A673 (cell line): ENCODE data around the gene KRTAP1-3. TPM values are rescaled to one million over a fixed set of nuclear protein-coding genes. Genes with fewer than 3 reads are reported as not detected.

ENCODE experiments used
- BruUV-seq: library from RNA; stranded (reverse); fragments of 400-500 nt; replicated peaks from 2 replicates; lab custom pipeline; 2021; lab: Mats Ljungman, UMichigan
- CTCF ChIA-PET: fragments of 300-600 bp; sonication (Branson Sonifier 250); formaldehyde crosslinking; loops from one replicate; lab custom pipeline; 2022; ENCODE audit warnings: antibody characterized with exemption; lab: Charles Lee
- POLR2A ChIA-PET: fragments of 300-600 bp; sonication (Branson Sonifier 250); formaldehyde crosslinking; loops from one replicate; lab custom pipeline; 2022; ENCODE audit warnings: antibody characterized with exemption; ENCODE audit not compliant: low non-redundant PET; lab: Charles Lee
- DNase-seq: peaks from one replicate; pipeline ENCODE4 v3.0.0-alpha.2; 2015; ENCODE audit warnings: low spot score
- H3K27ac ChIP-seq: fragments of 200-600 bp; sonication (generic); 2 replicates; pipeline ENCODE4 v1.5.1; 2016; ENCODE audit warnings: mixed run types, low read depth, mild to moderate bottlenecking, mixed read lengths, antibody characterized with exemption, low read length; ENCODE audit not compliant: poor library complexity, severe bottlenecking
- H3K27me3 ChIP-seq: fragments of 200-600 bp; sonication (generic); replicated peaks from 2 replicates; pipeline ENCODE4 v1.6.1; 2017; ENCODE audit warnings: mixed run types, low read depth, mild to moderate bottlenecking, mixed read lengths, antibody characterized with exemption, low read length; ENCODE audit not compliant: insufficient read depth, poor library complexity
- H3K36me3 ChIP-seq: fragments of 200-600 bp; sonication (generic); 2 replicates; pipeline ENCODE4 v1.6.1; 2016; ENCODE audit warnings: mixed run types, mild to moderate bottlenecking, mixed read lengths, antibody characterized with exemption, low read length; ENCODE audit not compliant: insufficient read depth, poor library complexity, severe bottlenecking
- H3K4me1 ChIP-seq: fragments of 200-600 bp; sonication (generic); 2 replicates; pipeline ENCODE4 v1.6.1; 2017; ENCODE audit warnings: mixed run types, mild to moderate bottlenecking, mixed read lengths, antibody characterized with exemption, low read length; ENCODE audit not compliant: insufficient read depth, poor library complexity, severe bottlenecking
- H3K4me3 ChIP-seq: fragments of 200-600 bp; sonication (generic); 2 replicates; pipeline ENCODE4 v1.5.1; 2016; ENCODE audit warnings: low read depth, mixed run types, mild to moderate bottlenecking, mixed read lengths, low read length; ENCODE audit not compliant: poor library complexity, severe bottlenecking
- H3K9me3 ChIP-seq: fragments of 200-600 bp; sonication (generic); 2 replicates; pipeline ENCODE4 v1.6.1; 2016; ENCODE audit warnings: mixed run types, low read depth, mild to moderate bottlenecking, mixed read lengths, antibody characterized with exemption, low read length; ENCODE audit not compliant: poor library complexity, severe bottlenecking
- CTCF ChIP-seq: fragments of 300-800, 200-600 bp; sonication (generic); conservative IDR thresholded peaks from 2 replicates; pipeline ENCODE4 v1.5.1; 2017; ENCODE audit warnings: low read depth, mild to moderate bottlenecking, antibody characterized with exemption, low read length, moderate library complexity, mixed read lengths
- EZH2 ChIP-seq: fragments of 200-600 bp; sonication (generic); IDR thresholded peaks from 2 replicates; pipeline ENCODE4 v1.6.1; 2017; ENCODE audit warnings: borderline replicate concordance, low read depth, mild to moderate bottlenecking, mixed read lengths, antibody characterized with exemption, low read length; ENCODE audit not compliant: poor library complexity, severe bottlenecking
- intact Hi-C: fragments of 100-400 bp; cut with micrococcal nuclease; formaldehyde crosslinking; loops from one replicate; pipeline ENCODE4 v1.10.0; 2022; ENCODE audit not compliant: unreplicated experiment
- total RNA-seq: library from RNA; stranded (reverse); gene quantifications from 2 replicates; pipeline ENCODE4 v1.2.3, GENCODE V29; 2021

KRTAP1-3 gene
- total RNA-seq, 1 experiment from 2014 or later, result not detected

GRCh38 chr17:40995116-40995515 is 39.6 kb downstream of the KRTAP1-3 start:
- no peak overlapping the region for H3K4me3 ChIP-seq
- intact Hi-C loops, result no loop called here
- H3K27me3 ChIP-seq, result no peaks in the 10 kb centered on the region
- H3K9me3 ChIP-seq, result no peaks in the 10 kb centered on the region
- ChIA-PET CTCF (no interaction called here), POLR2A (no interaction called here)
- no peaks in the 10 kb centered on the region for H3K36me3 ChIP-seq
- no peak for DNase-seq
- H3K4me1 ChIP-seq, result no peaks in the 10 kb centered on the region
- TF ChIP-seq CTCF (no peak), EZH2 (no peak)
- no TSS peak for BruUV-seq
- H3K27ac ChIP-seq, result no peak overlapping the region

- Histone ChIP-seq H3K9me3 (no peaks in the 10 kb centered on the region), H3K4me1 (no peaks in the 10 kb centered on the region), H3K4me3 (no peak within 1 kb of the TSS), H3K27me3 (no peaks in the 10 kb centered on the region), H3K27ac (no peak within 1 kb of the TSS), H3K36me3 (no peaks in the 10 kb centered on the region)
- ChIA-PET CTCF (no interaction called here), POLR2A (no interaction called here)
- BruUV-seq, result no TSS peak
- no peak for DNase-seq
- intact Hi-C loops, result no loop called here
- no peak for TF ChIP-seq EZH2
- no peak for TF ChIP-seq CTCF
Measured at GRCh38 chr17:40993839-40994238, 40.8 kb downstream of the KRTAP1-3 start, which contains the start of gene KRTAP3-3. TSS of gene KRTAP3-3 (minus strand) at chr17:40994164. CDS start at chr17:40994097, 67 bp downstream.

GRCh38 chr17:40993084-40993483 is 41.6 kb downstream of the KRTAP1-3 start:
- no peak for DNase-seq
- no peak overlapping the region for H3K27ac ChIP-seq
- H3K36me3 ChIP-seq, result no peaks in the 10 kb centered on the region
- no peaks in the 10 kb centered on the region for H3K9me3 ChIP-seq
- no peak overlapping the region for H3K4me3 ChIP-seq
- no peaks in the 10 kb centered on the region for H3K4me1 ChIP-seq
- H3K27me3 ChIP-seq, result no peaks in the 10 kb centered on the region
- intact Hi-C loops, result no loop called here
- TF ChIP-seq EZH2, result no peak
- no peak for TF ChIP-seq CTCF
- ChIA-PET CTCF (no interaction called here), POLR2A (no interaction called here)
- BruUV-seq, result no TSS peak
